Measurements from ENCODE around the gene DLGAP3.

DNA sequence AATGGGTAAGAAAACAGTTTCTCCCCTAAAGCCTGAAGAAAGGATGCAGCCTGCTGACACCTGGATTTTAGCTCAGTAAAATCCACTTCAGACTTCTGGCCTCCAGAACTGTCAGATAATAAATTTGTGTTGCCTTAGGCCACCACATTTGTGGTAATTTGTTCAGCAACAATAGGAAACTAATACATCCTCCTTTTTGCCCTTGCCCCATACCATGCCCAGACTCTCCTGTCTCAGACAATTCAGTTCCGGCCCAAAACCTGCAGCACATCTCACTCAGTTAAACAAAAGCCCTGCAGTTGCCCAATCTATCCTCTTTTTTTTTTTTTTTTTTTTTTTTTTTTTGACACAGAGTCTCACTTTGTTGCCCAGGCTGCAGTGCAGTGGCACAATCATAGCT, 95.7 kb downstream of the DLGAP3 start:
- TF ChIP-seq, protein P1, sequence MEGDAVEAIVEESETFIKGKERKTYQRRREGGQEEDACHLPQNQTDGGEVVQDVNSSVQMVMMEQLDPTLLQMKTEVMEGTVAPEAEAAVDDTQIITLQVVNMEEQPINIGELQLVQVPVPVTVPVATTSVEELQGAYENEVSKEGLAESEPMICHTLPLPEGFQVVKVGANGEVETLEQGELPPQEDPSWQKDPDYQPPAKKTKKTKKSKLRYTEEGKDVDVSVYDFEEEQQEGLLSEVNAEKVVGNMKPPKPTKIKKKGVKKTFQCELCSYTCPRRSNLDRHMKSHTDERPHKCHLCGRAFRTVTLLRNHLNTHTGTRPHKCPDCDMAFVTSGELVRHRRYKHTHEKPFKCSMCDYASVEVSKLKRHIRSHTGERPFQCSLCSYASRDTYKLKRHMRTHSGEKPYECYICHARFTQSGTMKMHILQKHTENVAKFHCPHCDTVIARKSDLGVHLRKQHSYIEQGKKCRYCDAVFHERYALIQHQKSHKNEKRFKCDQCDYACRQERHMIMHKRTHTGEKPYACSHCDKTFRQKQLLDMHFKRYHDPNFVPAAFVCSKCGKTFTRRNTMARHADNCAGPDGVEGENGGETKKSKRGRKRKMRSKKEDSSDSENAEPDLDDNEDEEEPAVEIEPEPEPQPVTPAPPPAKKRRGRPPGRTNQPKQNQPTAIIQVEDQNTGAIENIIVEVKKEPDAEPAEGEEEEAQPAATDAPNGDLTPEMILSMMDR (IDR thresholded peaks at IDR 0.05; ENCODE audit: low read depth, low read length, missing input control), result no peak
- TF ChIP-seq RAD21 (IDR thresholded peaks at IDR 0.05), result no peak
- TF ChIP-seq, protein P2, sequence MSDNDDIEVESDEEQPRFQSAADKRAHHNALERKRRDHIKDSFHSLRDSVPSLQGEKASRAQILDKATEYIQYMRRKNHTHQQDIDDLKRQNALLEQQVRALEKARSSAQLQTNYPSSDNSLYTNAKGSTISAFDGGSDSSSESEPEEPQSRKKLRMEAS (IDR thresholded peaks at IDR 0.05), result no peak
- no peak for TF ChIP-seq JUND (IDR thresholded peaks at IDR 0.05)
- TF ChIP-seq, protein P3, sequence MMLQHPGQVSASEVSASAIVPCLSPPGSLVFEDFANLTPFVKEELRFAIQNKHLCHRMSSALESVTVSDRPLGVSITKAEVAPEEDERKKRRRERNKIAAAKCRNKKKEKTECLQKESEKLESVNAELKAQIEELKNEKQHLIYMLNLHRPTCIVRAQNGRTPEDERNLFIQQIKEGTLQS (IDR thresholded peaks at IDR 0.05), result no peak
- TF ChIP-seq, protein P4, sequence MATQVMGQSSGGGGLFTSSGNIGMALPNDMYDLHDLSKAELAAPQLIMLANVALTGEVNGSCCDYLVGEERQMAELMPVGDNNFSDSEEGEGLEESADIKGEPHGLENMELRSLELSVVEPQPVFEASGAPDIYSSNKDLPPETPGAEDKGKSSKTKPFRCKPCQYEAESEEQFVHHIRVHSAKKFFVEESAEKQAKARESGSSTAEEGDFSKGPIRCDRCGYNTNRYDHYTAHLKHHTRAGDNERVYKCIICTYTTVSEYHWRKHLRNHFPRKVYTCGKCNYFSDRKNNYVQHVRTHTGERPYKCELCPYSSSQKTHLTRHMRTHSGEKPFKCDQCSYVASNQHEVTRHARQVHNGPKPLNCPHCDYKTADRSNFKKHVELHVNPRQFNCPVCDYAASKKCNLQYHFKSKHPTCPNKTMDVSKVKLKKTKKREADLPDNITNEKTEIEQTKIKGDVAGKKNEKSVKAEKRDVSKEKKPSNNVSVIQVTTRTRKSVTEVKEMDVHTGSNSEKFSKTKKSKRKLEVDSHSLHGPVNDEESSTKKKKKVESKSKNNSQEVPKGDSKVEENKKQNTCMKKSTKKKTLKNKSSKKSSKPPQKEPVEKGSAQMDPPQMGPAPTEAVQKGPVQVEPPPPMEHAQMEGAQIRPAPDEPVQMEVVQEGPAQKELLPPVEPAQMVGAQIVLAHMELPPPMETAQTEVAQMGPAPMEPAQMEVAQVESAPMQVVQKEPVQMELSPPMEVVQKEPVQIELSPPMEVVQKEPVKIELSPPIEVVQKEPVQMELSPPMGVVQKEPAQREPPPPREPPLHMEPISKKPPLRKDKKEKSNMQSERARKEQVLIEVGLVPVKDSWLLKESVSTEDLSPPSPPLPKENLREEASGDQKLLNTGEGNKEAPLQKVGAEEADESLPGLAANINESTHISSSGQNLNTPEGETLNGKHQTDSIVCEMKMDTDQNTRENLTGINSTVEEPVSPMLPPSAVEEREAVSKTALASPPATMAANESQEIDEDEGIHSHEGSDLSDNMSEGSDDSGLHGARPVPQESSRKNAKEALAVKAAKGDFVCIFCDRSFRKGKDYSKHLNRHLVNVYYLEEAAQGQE (IDR thresholded peaks at IDR 0.05), result no peak
- TF ChIP-seq GABPA (IDR thresholded peaks at IDR 0.05 in 1 of 2, conservative IDR thresholded peaks at IDR 0.05 in 1 of 2), result no peak
- TF ChIP-seq TAF1 (conservative IDR thresholded peaks at IDR 0.05), result no peak
- TF ChIP-seq, protein P5, sequence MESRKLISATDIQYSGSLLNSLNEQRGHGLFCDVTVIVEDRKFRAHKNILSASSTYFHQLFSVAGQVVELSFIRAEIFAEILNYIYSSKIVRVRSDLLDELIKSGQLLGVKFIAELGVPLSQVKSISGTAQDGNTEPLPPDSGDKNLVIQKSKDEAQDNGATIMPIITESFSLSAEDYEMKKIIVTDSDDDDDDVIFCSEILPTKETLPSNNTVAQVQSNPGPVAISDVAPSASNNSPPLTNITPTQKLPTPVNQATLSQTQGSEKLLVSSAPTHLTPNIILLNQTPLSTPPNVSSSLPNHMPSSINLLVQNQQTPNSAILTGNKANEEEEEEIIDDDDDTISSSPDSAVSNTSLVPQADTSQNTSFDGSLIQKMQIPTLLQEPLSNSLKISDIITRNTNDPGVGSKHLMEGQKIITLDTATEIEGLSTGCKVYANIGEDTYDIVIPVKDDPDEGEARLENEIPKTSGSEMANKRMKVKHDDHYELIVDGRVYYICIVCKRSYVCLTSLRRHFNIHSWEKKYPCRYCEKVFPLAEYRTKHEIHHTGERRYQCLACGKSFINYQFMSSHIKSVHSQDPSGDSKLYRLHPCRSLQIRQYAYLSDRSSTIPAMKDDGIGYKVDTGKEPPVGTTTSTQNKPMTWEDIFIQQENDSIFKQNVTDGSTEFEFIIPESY (IDR thresholded peaks at IDR 0.05), result no peak

All from liver (tissue), 3 donors.